Measurements from ENCODE around the gene PHF21B.

The PHF21B gene

DNA sequence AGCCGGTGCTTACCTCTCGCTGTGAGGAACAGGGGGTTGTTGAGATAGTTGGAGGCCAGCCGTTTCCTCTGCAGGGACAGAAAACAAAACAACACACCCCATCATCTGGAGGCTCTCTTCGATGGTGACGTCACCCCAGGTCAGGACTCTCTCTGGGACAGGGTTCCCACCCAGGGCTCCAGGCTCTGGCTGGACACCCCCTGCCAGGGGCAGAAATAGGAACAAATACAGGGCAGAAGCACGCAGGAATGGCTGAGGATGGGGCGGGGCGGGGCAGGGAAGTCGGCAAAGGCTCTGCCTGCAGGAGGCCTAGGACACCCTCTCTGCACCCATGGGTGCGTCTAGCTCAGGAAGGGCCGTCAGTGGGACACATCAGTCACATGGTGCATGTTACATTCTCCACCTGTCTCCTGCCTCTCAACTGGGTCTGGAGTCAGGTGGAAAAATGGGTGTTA, 118.5 kb downstream of the PHF21B start:
- no peak for DNase-seq (ENCODE audit: low spot score)
- TF ChIP-seq, protein P1, sequence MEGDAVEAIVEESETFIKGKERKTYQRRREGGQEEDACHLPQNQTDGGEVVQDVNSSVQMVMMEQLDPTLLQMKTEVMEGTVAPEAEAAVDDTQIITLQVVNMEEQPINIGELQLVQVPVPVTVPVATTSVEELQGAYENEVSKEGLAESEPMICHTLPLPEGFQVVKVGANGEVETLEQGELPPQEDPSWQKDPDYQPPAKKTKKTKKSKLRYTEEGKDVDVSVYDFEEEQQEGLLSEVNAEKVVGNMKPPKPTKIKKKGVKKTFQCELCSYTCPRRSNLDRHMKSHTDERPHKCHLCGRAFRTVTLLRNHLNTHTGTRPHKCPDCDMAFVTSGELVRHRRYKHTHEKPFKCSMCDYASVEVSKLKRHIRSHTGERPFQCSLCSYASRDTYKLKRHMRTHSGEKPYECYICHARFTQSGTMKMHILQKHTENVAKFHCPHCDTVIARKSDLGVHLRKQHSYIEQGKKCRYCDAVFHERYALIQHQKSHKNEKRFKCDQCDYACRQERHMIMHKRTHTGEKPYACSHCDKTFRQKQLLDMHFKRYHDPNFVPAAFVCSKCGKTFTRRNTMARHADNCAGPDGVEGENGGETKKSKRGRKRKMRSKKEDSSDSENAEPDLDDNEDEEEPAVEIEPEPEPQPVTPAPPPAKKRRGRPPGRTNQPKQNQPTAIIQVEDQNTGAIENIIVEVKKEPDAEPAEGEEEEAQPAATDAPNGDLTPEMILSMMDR (IDR thresholded peaks at IDR 0.05; ENCODE audit: extremely low read depth, missing control alignments), result no peak

DNA sequence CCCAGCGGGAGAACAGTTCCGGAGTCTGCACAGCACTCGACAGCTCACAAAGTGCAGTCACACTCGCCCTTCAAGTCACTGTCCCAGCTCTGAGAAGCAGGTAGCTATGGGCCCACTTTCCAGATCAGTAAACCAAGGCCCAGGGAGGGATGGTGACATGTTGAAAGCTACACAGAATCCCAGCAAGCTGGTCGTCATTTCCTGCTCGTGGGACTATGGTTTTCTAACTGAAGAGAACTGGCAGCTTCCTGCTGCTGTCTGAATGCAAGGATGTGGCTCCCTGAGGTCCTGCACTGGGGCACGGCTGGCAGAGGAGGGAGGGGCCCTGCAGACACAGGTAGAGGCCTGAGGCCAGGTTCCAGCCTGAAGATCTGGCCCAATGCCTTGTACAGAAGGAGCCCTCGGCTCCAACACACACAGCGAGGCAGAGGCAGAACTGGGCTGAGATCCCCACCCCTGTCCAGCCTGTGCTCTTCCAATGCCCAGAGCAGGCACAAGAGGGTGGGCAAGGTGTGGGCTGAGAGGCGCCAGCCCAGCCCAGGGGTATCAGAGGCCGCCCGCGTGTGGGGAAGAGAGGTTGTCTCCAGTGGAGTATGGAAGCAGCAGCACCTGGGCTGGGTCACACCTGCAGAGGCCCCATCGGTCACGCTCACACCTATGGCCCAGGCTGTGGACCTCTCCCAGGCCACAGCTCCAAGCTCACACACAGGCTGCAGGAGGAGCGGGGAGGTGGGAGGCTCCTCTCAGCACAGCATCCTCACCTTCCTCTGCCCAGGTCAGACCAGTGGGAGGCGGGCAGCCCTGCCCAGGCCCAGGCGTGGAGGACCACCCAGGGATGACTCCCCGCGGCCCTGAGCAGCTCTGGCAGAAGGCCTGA, 119.2 kb downstream of the PHF21B start:
- TF ChIP-seq, protein P1 (IDR thresholded peaks at IDR 0.05; ENCODE audit: extremely low read depth, missing control alignments), result no peak
- DNase-seq (ENCODE audit: low spot score), result no peak

DNA sequence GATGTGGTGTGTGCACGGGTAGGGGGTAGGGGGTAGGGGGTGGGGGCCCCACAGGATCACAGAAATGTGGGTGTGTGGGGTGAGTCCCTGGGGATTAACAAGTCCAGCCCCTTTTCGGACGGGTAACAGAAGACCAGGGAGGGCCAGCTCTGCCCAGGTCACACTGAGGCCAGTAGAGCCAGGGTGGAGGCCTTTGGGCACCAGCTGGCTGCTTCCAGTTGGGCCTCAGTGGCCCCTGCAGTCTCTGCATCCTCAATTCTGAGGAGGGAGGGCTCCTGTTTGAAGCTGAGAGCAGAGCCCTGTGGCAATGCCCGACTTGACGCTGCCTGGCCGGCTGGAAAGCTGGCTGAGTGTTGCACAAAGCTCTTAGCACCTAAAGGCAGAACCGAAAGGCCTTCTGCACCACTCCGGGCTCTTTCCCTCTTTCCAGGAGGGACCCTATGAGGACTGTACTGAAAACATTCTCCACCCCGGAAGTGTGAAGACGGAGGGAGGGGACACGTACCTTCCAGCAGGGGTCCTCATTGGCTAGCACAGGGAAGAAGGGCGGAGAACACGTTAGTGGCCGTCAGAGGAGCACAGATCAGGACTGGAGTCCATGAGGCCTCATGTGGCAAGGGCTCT, 120.4 kb downstream of the PHF21B start:
- DNase-seq (ENCODE audit: low spot score), result no peak
- TF ChIP-seq, protein P1 (IDR thresholded peaks at IDR 0.05; ENCODE audit: extremely low read depth, missing control alignments), result no peak

DNA sequence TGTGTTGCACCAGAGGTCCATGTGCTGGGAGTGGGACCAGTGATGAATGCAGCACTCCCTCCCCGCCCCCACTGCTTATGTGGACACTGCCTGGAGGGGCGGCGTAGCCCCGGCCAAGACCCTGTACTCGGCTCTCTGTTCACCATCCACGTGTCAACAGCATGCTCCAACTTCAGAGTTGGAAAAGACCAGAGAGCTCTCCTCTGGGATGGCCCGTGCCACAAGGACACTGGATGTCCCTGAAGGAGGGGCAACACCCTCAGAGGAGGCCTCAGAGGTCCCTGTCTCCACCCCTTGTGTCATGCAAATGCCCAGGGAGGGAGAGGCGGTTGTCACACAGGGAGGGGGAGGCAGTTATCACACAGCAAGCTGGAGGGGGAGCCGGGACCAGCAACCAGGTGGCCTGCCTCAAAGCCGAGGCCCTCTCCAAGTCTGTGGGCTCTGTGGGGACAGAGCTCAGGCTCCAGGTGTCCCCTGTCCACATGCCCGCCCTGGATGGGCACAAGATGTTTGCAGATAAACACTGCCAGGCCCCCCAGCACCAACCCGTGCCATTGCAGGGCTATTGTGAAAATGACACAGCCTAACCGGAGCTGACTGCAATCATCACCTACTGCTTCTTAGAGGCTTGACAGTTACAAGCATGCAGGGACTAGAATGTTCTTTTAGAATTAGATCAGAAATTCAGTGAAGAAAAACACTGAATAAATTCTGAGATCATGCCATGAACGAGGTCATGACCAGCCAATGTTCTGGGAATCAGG, 121.1 kb downstream of the PHF21B start:
- no peak for DNase-seq (ENCODE audit: low spot score)
- TF ChIP-seq, protein P1 (IDR thresholded peaks at IDR 0.05; ENCODE audit: extremely low read depth, missing control alignments), result no peak

DNA sequence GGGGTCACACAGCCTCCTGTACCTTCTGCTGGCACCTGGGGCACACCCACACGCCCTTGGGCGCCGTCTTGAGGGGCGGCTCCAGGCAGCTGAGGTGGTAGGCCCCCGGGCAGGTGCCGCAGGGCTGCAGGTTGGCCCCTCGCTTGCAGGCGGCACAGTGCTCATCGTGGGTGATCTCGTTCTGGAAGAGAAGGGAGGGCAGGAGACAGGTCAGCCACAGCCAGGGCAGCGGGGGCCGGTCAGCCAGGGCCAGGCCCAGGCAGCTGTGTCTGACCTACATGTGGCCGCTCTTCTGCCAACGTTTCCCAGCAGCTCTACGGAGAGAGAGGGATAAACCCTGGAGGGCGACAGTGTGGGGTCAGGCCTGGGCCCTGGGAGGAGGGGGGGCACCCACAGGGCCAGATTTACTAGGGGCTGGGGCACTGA, 121.9 kb downstream of the PHF21B start:
- no peak for DNase-seq (ENCODE audit: low spot score)
- TF ChIP-seq, protein P1 (IDR thresholded peaks at IDR 0.05; ENCODE audit: extremely low read depth, missing control alignments), result no peak

DNA sequence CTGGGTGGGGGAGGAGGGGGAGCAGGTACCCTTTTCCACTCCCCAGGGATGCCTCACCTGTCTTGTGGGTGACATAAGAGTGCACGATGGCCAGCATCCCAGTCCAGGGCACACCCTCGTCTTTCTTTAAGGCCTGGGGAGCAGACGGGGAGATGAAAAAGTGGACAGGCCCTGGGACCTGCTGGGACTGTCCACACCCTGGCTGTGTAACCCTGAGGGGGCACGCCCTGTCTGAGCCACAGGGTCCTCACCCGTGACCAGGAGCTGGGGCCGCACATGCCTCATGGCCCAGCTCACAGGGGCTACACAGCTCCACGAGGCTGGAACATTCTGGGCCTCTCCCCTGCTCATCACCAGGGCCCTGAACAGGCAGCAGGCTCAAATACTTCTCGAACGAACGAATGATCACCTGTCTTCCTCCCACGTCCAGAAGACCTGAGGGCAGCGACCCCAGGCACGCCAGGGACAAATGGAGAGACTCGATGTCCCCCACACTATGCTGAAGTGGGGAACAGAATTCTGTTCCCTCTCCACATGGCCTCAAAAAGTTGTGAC, 123.9 kb downstream of the PHF21B start:
- TF ChIP-seq, protein P1 (IDR thresholded peaks at IDR 0.05; ENCODE audit: extremely low read depth, missing control alignments), result no peak

More for the DNA sequence above, 123.9 kb downstream of the PHF21B start:
- no peak for DNase-seq (ENCODE audit: low spot score)

Data from GM20000 (cell line).